ENCODE data around the gene TRUB2. TPM values are rescaled to one million over a fixed set of nuclear protein-coding genes. Genes with fewer than 3 reads are reported as not detected.

The TRUB2 gene
- total and polyA plus RNA-seq, 2 of the 13 experiments (the other 11 are each of a cell fraction or from before 2014, with no cell fraction given) = 22.3 to 41.2 TPM

DNA sequence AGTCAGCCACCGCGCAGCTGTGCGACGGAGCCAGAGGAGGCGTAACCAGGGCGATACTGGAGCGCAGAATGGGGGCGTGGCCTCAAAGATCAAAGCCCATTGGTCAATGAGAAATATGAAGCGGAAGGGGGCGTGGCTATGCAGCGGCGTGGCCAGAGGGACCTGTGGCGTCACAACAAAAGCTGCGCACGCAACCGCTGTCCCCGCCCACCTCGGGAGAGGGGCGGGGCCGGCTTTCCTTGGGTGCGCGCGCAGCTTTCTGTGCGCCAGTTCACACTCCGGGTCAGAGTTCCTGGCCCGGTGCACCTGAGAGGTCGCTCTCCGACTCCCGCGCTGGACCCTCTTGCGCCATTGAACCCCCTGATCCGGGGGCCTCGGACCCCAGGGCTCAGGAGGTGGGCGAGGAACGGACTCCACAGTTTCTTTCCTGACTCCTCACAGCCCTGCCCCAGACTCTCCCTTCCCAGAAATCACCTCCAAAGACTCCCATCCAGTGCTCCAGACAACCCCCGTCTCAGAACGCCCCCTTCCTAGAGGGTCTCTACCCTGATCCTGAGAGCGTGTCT is 46.2 kb downstream of the TRUB2 start, which contains the start of gene SWI5 (continued):
- TF ChIP-seq YEATS4 (CRISPR knock-in tag; IDR thresholded peaks at IDR 0.05; ENCODE audit: borderline replicate concordance) (peak; percentile 37; the same call in 1 of the 2 replicates), ZNF264 (CRISPR knock-in tag; IDR thresholded peaks at IDR 0.05) (no peak), ZNF883 (CRISPR knock-in tag; IDR thresholded peaks at IDR 0.05; ENCODE audit: not compliant biosample characterization) (no peak), ZNF180 (CRISPR knock-in tag; IDR thresholded peaks at IDR 0.05; ENCODE audit: borderline replicate concordance, low read depth) (no peak), ZSCAN31 (CRISPR knock-in tag; IDR thresholded peaks at IDR 0.05; ENCODE audit: low read depth) (no peak), JDP2 (CRISPR knock-in tag; IDR thresholded peaks at IDR 0.05; ENCODE audit: borderline replicate concordance) (no peak), PCBP1 (IDR thresholded peaks at IDR 0.05; ENCODE audit: borderline replicate concordance, low read depth, low read length) (0 out of 2 replicates have a peak, but pooled peaks have one; percentile 47)
- TF ChIP-seq, protein P1, sequence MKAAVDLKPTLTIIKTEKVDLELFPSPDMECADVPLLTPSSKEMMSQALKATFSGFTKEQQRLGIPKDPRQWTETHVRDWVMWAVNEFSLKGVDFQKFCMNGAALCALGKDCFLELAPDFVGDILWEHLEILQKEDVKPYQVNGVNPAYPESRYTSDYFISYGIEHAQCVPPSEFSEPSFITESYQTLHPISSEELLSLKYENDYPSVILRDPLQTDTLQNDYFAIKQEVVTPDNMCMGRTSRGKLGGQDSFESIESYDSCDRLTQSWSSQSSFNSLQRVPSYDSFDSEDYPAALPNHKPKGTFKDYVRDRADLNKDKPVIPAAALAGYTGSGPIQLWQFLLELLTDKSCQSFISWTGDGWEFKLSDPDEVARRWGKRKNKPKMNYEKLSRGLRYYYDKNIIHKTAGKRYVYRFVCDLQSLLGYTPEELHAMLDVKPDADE (CRISPR knock-in tag; IDR thresholded peaks at IDR 0.05) = no peak
- TF ChIP-seq, protein P2, sequence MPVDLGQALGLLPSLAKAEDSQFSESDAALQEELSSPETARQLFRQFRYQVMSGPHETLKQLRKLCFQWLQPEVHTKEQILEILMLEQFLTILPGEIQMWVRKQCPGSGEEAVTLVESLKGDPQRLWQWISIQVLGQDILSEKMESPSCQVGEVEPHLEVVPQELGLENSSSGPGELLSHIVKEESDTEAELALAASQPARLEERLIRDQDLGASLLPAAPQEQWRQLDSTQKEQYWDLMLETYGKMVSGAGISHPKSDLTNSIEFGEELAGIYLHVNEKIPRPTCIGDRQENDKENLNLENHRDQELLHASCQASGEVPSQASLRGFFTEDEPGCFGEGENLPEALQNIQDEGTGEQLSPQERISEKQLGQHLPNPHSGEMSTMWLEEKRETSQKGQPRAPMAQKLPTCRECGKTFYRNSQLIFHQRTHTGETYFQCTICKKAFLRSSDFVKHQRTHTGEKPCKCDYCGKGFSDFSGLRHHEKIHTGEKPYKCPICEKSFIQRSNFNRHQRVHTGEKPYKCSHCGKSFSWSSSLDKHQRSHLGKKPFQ (CRISPR knock-in tag; IDR thresholded peaks at IDR 0.05; ENCODE audit: insufficient replicate concordance) = peak; percentile 100
